IMR-90 (cell line): ENCODE data around the gene TMEFF1. TPM values are rescaled to one million over a fixed set of nuclear protein-coding genes. Genes with fewer than 3 reads are reported as not detected.

Experiments used
- ATAC-seq: fragments of 200-7000 bp; cut with Tn5 transposase; 2 replicates; pipeline ENCODE4 v1.9.1; 2020; ENCODE audit warnings: low read depth, mild to moderate bottlenecking, moderate library complexity
- BruUV-seq: library from RNA; stranded (reverse); fragments of 400-500 nt; replicated peaks from 2 replicates; lab custom pipeline; 2021; lab: Mats Ljungman, UMichigan
- CTCF ChIA-PET: fragments of 300-600 bp; formaldehyde crosslinking; extraction: SDS; loops from one replicate; lab custom pipeline; 2021; ENCODE audit warnings: antibody characterized with exemption; lab: Yijun Ruan, JAX
- POLR2A ChIA-PET: fragments of 300-600 bp; sonication (Branson Sonifier 250); formaldehyde crosslinking; loops from one replicate; lab custom pipeline; 2022; ENCODE audit warnings: antibody characterized with exemption; ENCODE audit not compliant: unreplicated experiment; lab: Charles Lee
- DNase-seq: peaks from one replicate; pipeline ENCODE4 v3.0.0; 2013
- H2AFZ ChIP-seq: replicated peaks from 2 replicates; pipeline ENCODE3; 2013; ENCODE audit warnings: low read length, mild to moderate bottlenecking; ENCODE audit not compliant: poor library complexity
- H2AK5ac ChIP-seq: 2 replicates; pipeline ENCODE4 v1.6.1; 2013; ENCODE audit warnings: low read depth, low read length, inconsistent platforms
- H2AK9ac ChIP-seq: replicated peaks from 2 replicates; pipeline ENCODE3; 2013; ENCODE audit warnings: mild to moderate bottlenecking, low read depth, low read length, moderate library complexity; ENCODE audit not compliant: poor library complexity
- H2BK120ac ChIP-seq: 2 replicates; pipeline ENCODE4 v1.6.1; 2013; ENCODE audit warnings: low read depth, low read length, inconsistent platforms
- H2BK15ac ChIP-seq: 3 replicates; pipeline ENCODE4 v1.6.1; 2013; ENCODE audit warnings: low read depth, low read length, inconsistent platforms
- H2BK20ac ChIP-seq: 2 replicates; pipeline ENCODE4 v1.6.1; 2013; ENCODE audit warnings: low read depth, mild to moderate bottlenecking, inconsistent platforms, low read length, moderate library complexity
- H2BK5ac ChIP-seq: 2 replicates; pipeline ENCODE4 v1.6.1; 2013; ENCODE audit warnings: mild to moderate bottlenecking, low read depth, low read length, inconsistent platforms; ENCODE audit not compliant: poor library complexity, severe bottlenecking
- H3K14ac ChIP-seq: replicated peaks from 2 replicates; pipeline ENCODE4 v1.6.1; 2013; ENCODE audit warnings: low read depth, low read length, inconsistent platforms
- H3K18ac ChIP-seq: 2 replicates; pipeline ENCODE4 v1.6.1; 2013; ENCODE audit warnings: low read depth, low read length, control low read depth
- H3K23ac ChIP-seq: 2 replicates; pipeline ENCODE4 v1.6.1; 2013; ENCODE audit warnings: low read depth, low read length, inconsistent platforms
- H3K27ac ChIP-seq: 2 replicates; pipeline ENCODE4 v1.5.1; 2013; ENCODE audit warnings: mild to moderate bottlenecking, control low read depth, low read length; ENCODE audit not compliant: insufficient read depth
- H3K27me3 ChIP-seq: 2 replicates; pipeline ENCODE4 v1.6.1; 2013; ENCODE audit warnings: low read length; ENCODE audit not compliant: control insufficient read depth, insufficient read depth
- H3K36me3 ChIP-seq: 2 replicates; pipeline ENCODE4 v1.6.1; 2013; ENCODE audit warnings: low read length, mixed read lengths; ENCODE audit not compliant: control insufficient read depth, insufficient read depth
- H3K4ac ChIP-seq: 2 replicates; pipeline ENCODE4 v1.6.1; 2013; ENCODE audit warnings: low read depth, low read length, inconsistent platforms
- H3K4me1 ChIP-seq: 2 replicates; pipeline ENCODE4 v1.6.1; 2013; ENCODE audit warnings: low read length, mixed read lengths; ENCODE audit not compliant: control insufficient read depth, insufficient read depth
- H3K4me2 ChIP-seq: 2 replicates; pipeline ENCODE4 v1.6.1; 2013; ENCODE audit warnings: low read depth, mild to moderate bottlenecking, control low read depth, low read length, moderate library complexity
- H3K4me3 ChIP-seq: 2 replicates; pipeline ENCODE4 v1.5.1; 2013; ENCODE audit warnings: low read depth, mild to moderate bottlenecking, control low read depth, low read length, moderate library complexity; ENCODE audit not compliant: insufficient read depth
- H3K56ac ChIP-seq: 2 replicates; pipeline ENCODE4 v1.6.1; 2013; ENCODE audit warnings: low read length, inconsistent platforms; ENCODE audit not compliant: insufficient read depth; ENCODE audit errors: extremely low read depth
- H3K79me1 ChIP-seq, 2 experiments: 2 replicates each; pipeline ENCODE4 v1.6.1; 2013; ENCODE audit warnings: low read length in 2 of 2, inconsistent platforms in 1 of 2, low read depth in 1 of 2
- H3K9ac ChIP-seq: 2 replicates; pipeline ENCODE4 v1.6.1; 2013; ENCODE audit warnings: low read depth, low read length, control low read depth
- H3K9me1 ChIP-seq: 2 replicates; pipeline ENCODE4 v1.6.1; 2013; ENCODE audit warnings: low read length, inconsistent platforms; ENCODE audit not compliant: insufficient read depth
- H3K9me3 ChIP-seq: 2 replicates; pipeline ENCODE4 v1.6.1; 2013; ENCODE audit warnings: low read length; ENCODE audit not compliant: control insufficient read depth, insufficient read depth
- H4K20me1 ChIP-seq: 2 replicates; pipeline ENCODE4 v1.6.1; 2013; ENCODE audit warnings: low read length, inconsistent platforms; ENCODE audit not compliant: insufficient read depth
- H4K5ac ChIP-seq: 2 replicates; pipeline ENCODE4 v1.6.1; 2013; ENCODE audit warnings: mild to moderate bottlenecking, low read depth, low read length, control low read depth
- H4K8ac ChIP-seq, 2 experiments: 2 replicates each; pipeline ENCODE4 v1.6.1; 2013; ENCODE audit warnings: low read depth in 2 of 2, low read length in 2 of 2, control low read depth in 1 of 2, inconsistent platforms in 1 of 2
- H4K91ac ChIP-seq: 2 replicates; pipeline ENCODE4 v1.6.1; 2013; ENCODE audit warnings: low read depth, low read length, inconsistent platforms; ENCODE audit not compliant: insufficient read depth
- BHLHE40 ChIP-seq: fragments of 150-350 bp; IDR thresholded peaks from 2 replicates; pipeline ENCODE4 v1.6.1; 2016; ENCODE audit warnings: mild to moderate bottlenecking, low read depth, low read length
- CEBPB ChIP-seq: IDR thresholded peaks from 2 replicates; pipeline ENCODE4 v1.6.1; 2012; ENCODE audit warnings: low read depth, low read length, improper control_type of control experiment
- CHD1 ChIP-seq: IDR thresholded peaks from 2 replicates; pipeline ENCODE4 v1.6.1; 2012; ENCODE audit warnings: low read depth, low read length, improper control_type of control experiment
- CTCF ChIP-seq: conservative IDR thresholded peaks from 2 replicates; pipeline ENCODE4 v1.5.1; 2012; ENCODE audit warnings: mild to moderate bottlenecking, low read depth, low read length, improper control_type of control experiment
- ELK1 ChIP-seq: fragments of 150-350 bp; IDR thresholded peaks from 2 replicates; pipeline ENCODE4 v1.6.1; 2016; ENCODE audit warnings: low read depth, mild to moderate bottlenecking, low read length, moderate library complexity, borderline replicate concordance
- FOS ChIP-seq: fragments of 150-350 bp; IDR thresholded peaks from 2 replicates; pipeline ENCODE4 v1.6.1; 2016; ENCODE audit warnings: low read depth, low read length
- MAFK ChIP-seq: IDR thresholded peaks from 2 replicates; pipeline ENCODE4 v1.6.1; 2012; ENCODE audit warnings: low read depth, low read length, improper control_type of control experiment
- MAZ ChIP-seq: IDR thresholded peaks from 2 replicates; pipeline ENCODE4 v1.6.1; 2012; ENCODE audit warnings: low read depth, mild to moderate bottlenecking, low read length, improper control_type of control experiment, moderate library complexity, borderline replicate concordance
- MXI1 ChIP-seq: IDR thresholded peaks from 2 replicates; pipeline ENCODE4 v1.6.1; 2012; ENCODE audit warnings: low read depth, mild to moderate bottlenecking, low read length, moderate library complexity, borderline replicate concordance
- NFE2L2 ChIP-seq: fragments of 150-350 bp; IDR thresholded peaks from 2 replicates; pipeline ENCODE4 v1.6.1; 2016; ENCODE audit warnings: low read depth, mild to moderate bottlenecking, low read length
- POLR2A ChIP-seq: IDR thresholded peaks from 2 replicates; pipeline ENCODE4 v1.6.1; 2012; ENCODE audit warnings: mild to moderate bottlenecking, low read depth, low read length
- RAD21 ChIP-seq: IDR thresholded peaks from 2 replicates; pipeline ENCODE4 v1.6.1; 2012; ENCODE audit warnings: low read length, improper control_type of control experiment
- RCOR1 ChIP-seq: IDR thresholded peaks from 2 replicates; pipeline ENCODE4 v1.6.1; 2012; ENCODE audit warnings: mild to moderate bottlenecking, low read length, improper control_type of control experiment; ENCODE audit not compliant: insufficient replicate concordance
- RFX5 ChIP-seq: IDR thresholded peaks from 2 replicates; pipeline ENCODE4 v1.8.0; 2012; ENCODE audit warnings: low read depth, mild to moderate bottlenecking, low read length, moderate library complexity
- SMC3 ChIP-seq: fragments of 150-350 bp; IDR thresholded peaks from 2 replicates; pipeline ENCODE4 v1.6.1; 2016; ENCODE audit warnings: low read depth, mild to moderate bottlenecking, antibody characterized with exemption, low read length, moderate library complexity
- USF2 ChIP-seq: fragments of 150-350 bp; IDR thresholded peaks from 2 replicates; pipeline ENCODE4 v1.6.1; 2017; ENCODE audit warnings: mild to moderate bottlenecking, antibody characterized with exemption, low read length, low read depth
- WGBS, 2 experiments: methylation state at CpG; one replicate each; pipeline versions ENCODE4 v1.1.5 to v1.1.7; 2013; ENCODE audit warnings: missing lambda C conversion rate in 2 of 2; ENCODE audit not compliant: insufficient read length in 1 of 2; ENCODE audit errors: extremely low coverage in 2 of 2; 5-methylcytosine and 5-hydroxymethylcytosine counted together
- dilution Hi-C: fragments of 300-500 bp; cut with HindIII; formaldehyde crosslinking; loops from one replicate; pipeline ENCODE4 v1.14.3; 2018; ENCODE audit warnings: low sequenced_read_pairs; ENCODE audit not compliant: unreplicated experiment
- in situ Hi-C: fragments of 300-500 bp; cut with MboI; formaldehyde crosslinking; loops from 3 replicates; pipeline ENCODE4 v1.14.3; 2019; ENCODE audit warnings: low sequenced_read_pairs, inconsistent platforms, mixed read lengths
- intact Hi-C: fragments of 100-400 bp; cut with micrococcal nuclease; formaldehyde crosslinking; loops from 2 replicates; pipeline ENCODE4 v1.10.0; 2022
- polyA plus RNA-seq, 3 experiments: library from polyadenylated mRNA; depleted of rRNA; stranded (reverse); fragments of >200 nt; gene quantifications; 2 replicates each; pipeline ENCODE4 v1.2.3, GENCODE V29; 2012; ENCODE audit warnings: low replicate concordance in 1 of 3
- total RNA-seq: library from RNA; depleted of rRNA; stranded (reverse); fragments of >200 nt; gene quantifications from 2 replicates; pipeline ENCODE4 v1.2.3, GENCODE V29; 2012

Gene TMEFF1
- total and polyA plus RNA-seq, 2 of the 4 experiments (the other 2 are of a cell fraction), result 0.62 to 0.90 TPM

GRCh38 chr9:100586093-100586492 is 113.1 kb downstream of the TMEFF1 start:
- Histone ChIP-seq H4K8ac (no peak overlapping the region), H2AFZ (no peak overlapping the region), H3K56ac (no peak overlapping the region), H2AK9ac (peak overlapping the region; percentile 16), H3K27ac (no peak overlapping the region), H3K27me3 (no peaks in the 10 kb centered on the region), H3K4me1 (peaks cover 12% of the 10 kb centered on the region), H2AK5ac (no peak overlapping the region), H2BK20ac (no peak overlapping the region), H4K5ac (no peak overlapping the region), H3K36me3 (no peaks in the 10 kb centered on the region), H3K23ac (no peak overlapping the region), H3K79me1 (peaks cover 0 to 7% of the 10 kb centered on the region in 2 experiments; a peak in 2 of 4 replicates), H3K4me2 (no peak overlapping the region), H3K14ac (no peak overlapping the region), H4K91ac (no peak overlapping the region), H2BK5ac (no peak overlapping the region), H2BK15ac (no peak overlapping the region), H4K20me1 (no peaks in the 10 kb centered on the region), H3K9ac (no peak overlapping the region), H3K4me3 (no peak overlapping the region), H3K9me1 (peaks cover 11% of the 10 kb centered on the region), H2BK120ac (no peak overlapping the region), H3K18ac (no peak overlapping the region), H3K4ac (no peak overlapping the region), H3K9me3 (no peaks in the 10 kb centered on the region)
- CTCF ChIA-PET, result no interaction called here
- no TSS peak for BruUV-seq
- in situ Hi-C loops, result loop anchor here (10.0 to 25.0 kb wide), 4 partner anchors 131 to 1399 kb away; no protein-coding TSS in a partner anchor
- intact Hi-C loops, result no loop called here
- POLR2A ChIA-PET, result interaction anchor here (0.6 kb wide), 1 partner anchor 790 kb away, joined by 5 read pairs; no protein-coding TSS in a partner anchor
- DNase-seq (no peak), ATAC-seq (no peak)
- no peak for TF ChIP-seq RCOR1
- TF ChIP-seq RAD21, result no peak
- no peak for TF ChIP-seq SMC3
- no peak for TF ChIP-seq MXI1
- TF ChIP-seq POLR2A, result no peak
- no peak for TF ChIP-seq CEBPB
- TF ChIP-seq CTCF, result no peak
- TF ChIP-seq ELK1, result no peak
- TF ChIP-seq MAFK, result no peak
- no peak for TF ChIP-seq NFE2L2
- TF ChIP-seq FOS, result no peak
- TF ChIP-seq USF2, result no peak
- TF ChIP-seq BHLHE40, result no peak
- no peak for TF ChIP-seq RFX5
- no peak for TF ChIP-seq CHD1
- TF ChIP-seq MAZ, result no peak
- 100% methylated on average over 1 of the region's 7 CpGs; no CpG with 5 or more reads in 1 of the 2 experiments for WGBS, 2 experiments
- dilution Hi-C loops, result no loop called here
